GM12892 (cell line): ENCODE measurements around the gene ANKMY1.

ENCODE experiments used
- POLR2A ChIP-seq: IDR thresholded peaks from 2 replicates; pipeline ENCODE4 v1.6.1; 2011; ENCODE audit warnings: low read depth, low read length, control low read depth
- POLR2AphosphoS5 ChIP-seq: IDR thresholded peaks from 2 replicates; pipeline ENCODE4 v1.6.1; 2011; ENCODE audit warnings: low read depth, low read length, control low read depth

DNA sequence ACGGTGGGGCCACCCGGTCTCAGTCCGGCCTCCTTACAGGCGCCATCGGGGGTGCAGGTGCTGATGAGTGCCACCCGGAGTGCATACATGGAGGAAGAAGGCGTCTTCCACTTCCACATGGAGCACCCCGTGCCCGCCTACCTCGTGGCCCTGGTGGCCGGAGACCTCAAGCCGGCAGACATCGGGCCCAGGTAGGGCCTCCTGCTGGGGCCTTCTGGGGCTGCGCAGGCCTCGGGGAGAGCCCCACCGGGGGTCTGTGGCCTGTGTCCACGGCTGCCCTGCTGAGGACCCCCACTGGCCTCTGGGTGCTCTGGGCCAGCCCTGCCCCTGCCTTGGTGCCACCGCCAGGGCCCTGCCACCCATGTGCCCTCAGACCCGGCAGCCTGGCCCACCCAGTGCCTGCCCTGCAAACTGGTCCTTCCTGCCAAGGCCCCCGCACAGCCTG lies 15.3 kb upstream of the ANKMY1 start:
- TF ChIP-seq POLR2AphosphoS5 (no peak), POLR2A (no peak)
